GM19099 (cell line): ENCODE measurements around the gene MBD3L5.
"Not testable (repeated sequence)": the region's sequence is repeated elsewhere in the genome, so short reads cannot be mapped to it uniquely, and the experiment has no call there.

Source experiments
- POLR2A ChIP-seq: IDR thresholded peaks from 3 replicates; pipeline ENCODE4 v1.6.1; 2011; ENCODE audit warnings: low read depth; ENCODE audit not compliant: insufficient read length; ENCODE audit errors: extremely low read depth

MBD3L5 gene

DNA sequence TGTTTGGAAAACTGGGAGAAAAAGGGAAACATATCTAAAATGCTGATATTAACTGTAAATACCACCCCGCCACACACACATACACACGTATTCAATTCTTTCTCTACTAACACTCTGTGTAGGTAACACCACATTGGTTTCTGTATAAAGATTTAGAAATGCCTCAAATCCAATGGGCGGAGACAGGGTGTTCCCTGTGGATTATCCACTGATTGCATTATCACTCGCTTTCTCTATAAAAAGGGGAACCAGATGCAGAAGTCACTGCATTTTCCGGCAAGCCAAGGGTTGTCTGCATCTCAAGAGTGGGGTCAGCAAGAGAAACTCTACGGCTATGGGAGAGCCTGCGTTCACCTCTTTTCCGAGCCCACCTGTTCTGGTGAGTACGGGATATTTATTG lies at the start of gene MBD3L5:
Gene MBD3L5, plus strand, starts transcription at position 301 of the 400 bp plus-strand sequence. Its CDS starts 34 bp downstream, at position 335.
- TF ChIP-seq POLR2A, result not testable (repeated sequence)

DNA sequence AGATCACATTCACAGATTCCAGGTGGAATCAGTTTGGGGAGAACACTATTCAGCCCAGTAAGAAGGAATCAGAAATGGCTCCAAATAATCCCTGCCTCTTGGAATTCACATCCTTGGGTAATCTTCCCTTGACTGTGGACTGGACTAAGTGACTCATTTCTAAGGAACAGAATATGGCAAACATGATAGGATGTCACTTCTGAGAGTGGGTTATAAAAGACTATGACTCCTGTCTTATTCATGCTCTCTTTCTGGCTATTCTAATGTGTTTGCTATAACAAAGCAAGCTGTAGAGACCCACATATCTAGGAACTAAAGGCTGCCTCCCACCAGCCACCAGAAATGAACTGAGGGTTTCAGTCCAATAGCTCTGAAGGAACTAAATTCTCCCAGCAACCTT lies 46.9 kb upstream of the MBD3L5 start:
- TF ChIP-seq POLR2A, result no peak

DNA sequence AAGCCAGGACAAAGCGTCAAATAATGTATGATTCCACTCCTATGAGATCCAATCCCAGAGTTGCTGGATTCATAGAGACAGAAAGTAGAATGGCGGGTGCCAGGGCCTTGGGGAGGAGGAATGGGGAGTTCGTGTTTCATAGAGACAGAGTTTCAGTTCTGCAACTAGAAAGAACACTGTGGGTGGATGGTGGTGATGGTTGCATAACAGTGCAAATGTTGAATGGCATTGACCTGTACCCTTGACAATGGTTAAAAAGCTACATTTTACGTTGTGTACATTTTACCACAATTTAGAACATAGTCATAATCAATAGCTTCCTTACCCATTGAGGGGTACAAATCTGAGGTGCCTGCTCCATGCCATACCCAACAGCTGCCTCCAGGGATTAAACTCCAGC lies 42.5 kb upstream of the MBD3L5 start:
- TF ChIP-seq POLR2A, result no peak

GRCh38 chr19:6988257-6988656 lies 42.1 kb upstream of the MBD3L5 start:
- TF ChIP-seq POLR2A, result no peak

GRCh38 chr19:6995054-6995453 lies 35.3 kb upstream of the MBD3L5 start:
- TF ChIP-seq POLR2A, result no peak

DNA sequence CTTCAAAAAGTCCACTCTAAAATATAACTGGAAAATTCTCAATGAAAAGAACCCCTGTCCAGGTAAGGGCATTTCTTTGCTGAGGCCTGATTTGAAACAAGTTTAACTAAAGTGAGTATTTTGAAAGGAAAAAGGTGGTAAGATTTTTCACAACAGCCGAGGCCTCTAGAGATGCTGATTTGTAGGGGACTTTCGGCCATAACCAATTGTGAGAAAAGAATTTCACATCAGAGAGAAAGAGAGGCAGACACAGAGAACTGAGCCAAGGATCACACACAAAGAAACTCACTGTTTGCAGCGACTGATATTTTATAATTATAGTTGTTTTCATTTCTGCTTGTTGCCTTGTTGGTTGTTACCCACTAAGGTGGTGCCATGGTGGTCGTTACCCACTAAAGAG lies 33.6 kb upstream of the MBD3L5 start:
- no peak for TF ChIP-seq POLR2A

DNA sequence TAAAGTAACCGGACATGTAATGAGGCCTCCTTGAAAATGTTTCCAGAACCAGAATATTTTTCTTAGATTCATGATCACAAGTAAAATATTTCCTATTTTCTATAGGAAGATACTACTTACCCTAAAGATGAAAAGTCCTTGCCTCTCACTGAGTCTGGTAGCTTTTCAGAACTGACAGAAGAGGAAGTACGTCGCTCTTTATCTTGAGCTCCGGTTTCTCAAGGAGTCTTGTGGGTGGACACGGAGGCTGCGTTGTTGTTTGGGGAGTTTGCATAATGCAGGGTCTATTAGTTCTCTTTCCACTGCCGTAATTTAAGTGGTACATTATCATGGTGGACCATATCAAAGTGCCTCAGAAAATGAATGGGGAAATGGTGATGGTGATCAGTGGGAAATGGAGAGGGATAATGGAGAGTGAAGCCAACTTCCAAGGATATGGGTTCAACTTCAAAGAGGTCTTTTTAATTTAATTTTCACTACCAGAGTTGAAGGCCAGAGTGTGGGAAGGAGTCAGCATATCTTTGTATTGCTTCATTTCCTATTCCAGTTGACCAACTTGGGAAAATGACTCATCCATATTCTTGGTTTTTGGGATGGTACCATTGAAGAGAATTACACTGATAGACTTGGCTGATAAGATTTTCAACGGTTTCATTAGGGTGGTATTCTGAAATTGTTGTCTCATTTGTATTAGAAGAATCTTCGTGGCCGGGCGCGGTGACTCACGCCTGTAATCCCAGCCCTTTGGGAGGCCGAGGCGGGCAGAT lies 32.5 kb upstream of the MBD3L5 start:
- no peak for TF ChIP-seq POLR2A

DNA sequence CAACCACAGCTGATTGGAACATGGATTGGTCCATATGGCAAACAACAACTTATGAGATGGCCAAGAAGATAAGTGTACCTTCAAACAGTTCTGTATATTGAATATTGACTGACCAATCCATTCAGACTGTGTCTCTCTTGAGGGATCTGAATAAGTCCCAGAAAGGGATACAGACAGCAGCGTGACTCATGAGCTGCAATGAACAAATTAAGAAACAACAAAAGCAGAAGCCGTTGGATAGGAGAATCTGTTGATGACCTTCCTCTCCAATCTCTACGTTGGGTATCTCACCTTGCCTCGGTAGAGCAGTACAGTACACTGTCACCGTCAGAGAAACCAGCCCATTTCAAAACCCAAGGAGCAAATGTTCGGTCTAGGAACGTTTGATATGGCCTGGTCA lies 30.4 kb upstream of the MBD3L5 start:
- TF ChIP-seq POLR2A, result no peak

DNA sequence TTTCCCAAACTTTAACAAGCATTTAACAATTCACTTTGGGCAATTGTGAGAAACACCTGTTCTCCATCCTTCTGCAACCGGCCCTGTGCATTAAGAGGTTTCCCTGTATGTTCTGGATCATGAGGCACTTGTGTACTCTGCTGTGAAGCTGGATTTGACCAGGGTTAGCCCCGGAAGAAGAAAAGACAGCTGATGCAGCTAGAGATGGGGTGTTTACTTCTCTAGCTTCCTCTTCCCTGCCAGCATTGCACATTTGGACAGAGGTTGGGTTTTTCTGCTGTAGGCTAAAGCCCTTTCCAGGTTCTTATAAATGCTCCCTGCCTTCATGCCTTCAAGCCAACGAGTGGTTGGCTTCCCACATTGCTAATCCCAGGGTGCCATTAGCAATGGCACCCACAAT lies 30.0 kb upstream of the MBD3L5 start:
- TF ChIP-seq POLR2A, result no peak

GRCh38 chr19:7000816-7001215 lies 29.6 kb upstream of the MBD3L5 start:
- TF ChIP-seq POLR2A, result no peak

DNA sequence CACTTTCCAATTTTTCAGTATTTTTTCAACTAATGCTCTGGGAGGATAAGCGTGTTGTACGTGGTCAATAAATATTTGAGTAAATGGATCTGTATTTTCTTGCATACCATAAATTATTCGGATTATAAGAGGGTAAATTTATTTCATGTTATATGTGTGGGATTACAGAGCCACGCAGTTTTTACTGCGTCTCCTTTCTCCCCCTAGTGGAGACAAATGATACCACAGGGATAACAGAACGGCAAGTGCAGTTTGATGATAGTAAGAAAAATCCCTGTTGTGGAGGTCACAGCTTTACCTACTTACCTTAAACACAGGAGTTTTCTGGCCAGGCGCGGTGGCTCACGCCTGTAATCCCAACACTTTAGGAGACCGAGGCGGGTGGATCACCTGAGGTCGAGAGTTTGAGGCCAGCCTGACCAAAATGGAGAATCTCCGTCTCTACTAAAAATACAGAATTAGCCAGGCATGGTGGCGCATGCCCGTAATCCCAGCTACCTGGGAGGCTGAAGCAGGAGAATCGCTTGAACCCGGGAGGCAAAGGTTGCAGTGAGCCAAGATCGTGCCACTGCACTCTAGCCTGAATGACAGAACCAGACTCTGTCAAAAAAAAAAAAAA lies 26.0 kb upstream of the MBD3L5 start:
- no peak for TF ChIP-seq POLR2A

DNA sequence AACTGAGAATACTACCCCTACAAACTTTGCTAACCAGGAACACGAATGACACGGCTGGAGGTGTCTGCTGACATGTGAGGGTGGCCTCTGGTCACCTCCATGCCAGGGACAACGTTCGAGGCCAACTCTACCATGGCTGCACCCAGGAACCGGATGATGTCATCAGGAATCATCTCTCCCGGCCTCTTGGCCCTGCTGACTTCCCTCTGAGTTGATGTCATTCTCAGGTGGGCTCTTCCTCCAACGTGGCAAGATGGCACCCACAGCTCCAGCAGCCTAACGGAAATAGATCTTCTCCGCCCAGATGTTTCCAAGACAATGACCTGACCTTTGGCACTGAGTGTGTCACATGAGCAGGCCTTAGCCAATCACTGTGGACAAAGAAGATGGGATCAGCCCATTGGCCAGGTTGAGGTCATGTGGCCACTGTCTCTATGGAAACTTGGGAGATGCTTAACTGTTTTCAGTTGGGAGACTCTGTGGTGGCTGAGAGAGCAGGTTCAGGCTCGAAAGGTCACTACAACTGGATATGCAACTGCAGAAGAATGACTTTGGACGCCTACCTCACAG lies 24.2 kb upstream of the MBD3L5 start:
- TF ChIP-seq POLR2A, result no peak

DNA sequence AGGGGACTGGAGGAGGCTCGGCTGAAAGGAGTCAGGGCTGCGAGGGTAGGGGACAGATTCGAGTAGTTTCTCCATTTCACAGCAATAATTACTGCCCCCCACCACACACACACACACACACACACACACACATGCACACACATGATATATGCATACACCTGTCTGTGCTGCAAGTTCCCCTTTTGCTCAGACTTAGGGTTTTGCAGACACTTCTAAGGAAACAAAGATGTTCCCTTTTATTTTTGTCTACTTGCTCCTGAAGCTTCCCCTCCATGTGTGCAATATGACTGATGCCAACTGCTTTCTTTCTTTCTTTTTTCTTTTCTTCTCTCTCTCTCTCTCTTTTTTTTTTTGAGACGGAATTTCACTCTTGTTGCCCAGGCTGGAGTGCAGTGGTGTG lies 22.5 kb upstream of the MBD3L5 start:
- TF ChIP-seq POLR2A, result no peak

DNA sequence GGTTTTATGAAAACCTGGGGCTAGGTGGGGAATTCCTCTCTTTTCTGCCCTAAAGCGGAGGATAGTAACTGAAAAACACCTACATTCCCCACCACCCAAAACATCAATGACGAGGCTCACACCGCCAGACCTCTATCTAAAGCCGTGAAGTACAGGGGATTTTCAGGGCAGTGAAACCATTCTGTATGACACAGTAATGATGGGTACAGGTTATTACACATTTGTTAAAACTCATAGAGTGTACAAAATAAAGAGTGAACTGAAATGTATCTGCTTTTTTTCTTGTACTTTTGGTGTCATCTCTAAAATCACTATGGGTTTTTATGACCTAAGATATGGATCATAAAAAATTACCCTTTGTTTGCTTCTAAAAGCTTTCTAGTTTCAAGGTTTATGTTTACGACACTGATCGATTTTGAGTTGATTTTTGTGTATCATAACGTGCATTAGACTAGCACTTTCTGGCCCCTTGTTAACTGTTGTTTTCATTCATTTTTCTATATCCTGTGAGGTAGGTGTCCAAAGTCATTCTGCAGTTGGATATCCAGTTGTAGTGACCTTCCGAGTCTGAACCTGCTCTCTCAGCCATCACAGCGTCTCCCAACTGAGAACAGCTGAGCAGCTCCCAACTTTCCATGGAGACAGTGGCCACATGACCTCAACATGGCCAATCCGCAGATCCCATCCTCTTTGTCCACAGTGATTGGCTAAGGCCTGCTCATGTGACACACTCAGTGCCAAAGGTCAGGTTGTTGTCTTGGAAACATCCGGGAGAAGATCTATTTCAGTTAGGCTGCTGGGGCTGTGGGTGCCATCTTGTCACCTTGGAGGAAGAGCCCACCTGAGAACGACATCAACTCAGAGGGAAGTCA lies 19.4 kb upstream of the MBD3L5 start:
- no peak for TF ChIP-seq POLR2A

GRCh38 chr19:7013678-7014077 lies 16.7 kb upstream of the MBD3L5 start:
- TF ChIP-seq POLR2A, result no peak

GRCh38 chr19:7018828-7019227 lies 11.6 kb upstream of the MBD3L5 start:
- TF ChIP-seq POLR2A, result no peak

GRCh38 chr19:7021331-7021730 lies 9.0 kb upstream of the MBD3L5 start, which contains the start of gene MBD3L2B:
MBD3L2B (minus strand) TSS chr19:7021431; CDS start chr19:7021397, 34 bp downstream.
- not testable (repeated sequence) for TF ChIP-seq POLR2A
